Amygdala (tissue), 56 donors: ENCODE results near the gene GRIK3.
"Not testable (repeated sequence)": the region's sequence is repeated elsewhere in the genome, so short reads cannot be mapped to it uniquely, and the experiment has no call there.

ENCODE experiments used
- DNase-seq, 56 donors: peaks; one replicate each; lab custom pipeline; 2025; lab: John Stamatoyannopoulos, UW

GRIK3 gene

GRCh38 chr1:36776948-36777831 lies 257.1 kb downstream of the GRIK3 start:
- no peak for DNase-seq

- no peak for DNase-seq
Observed at GRCh38 chr1:36776256-36776655, 258.1 kb downstream of the GRIK3 start.

- DNase-seq, result no peak
Observed at GRCh38 chr1:36775716-36776115, 258.6 kb downstream of the GRIK3 start.

- DNase-seq, result no peak
Observed at GRCh38 chr1:36773827-36774541, 260.3 kb downstream of the GRIK3 start.

GRCh38 chr1:36772647-36773495 lies 261.4 kb downstream of the GRIK3 start:
- no peak for DNase-seq

- no peak for DNase-seq
Observed at GRCh38 chr1:36771660-36772284, 262.5 kb downstream of the GRIK3 start.

GRCh38 chr1:36771240-36771639 lies 263.1 kb downstream of the GRIK3 start:
- DNase-seq, result no peak

- DNase-seq, result no peak
Observed at GRCh38 chr1:36769886-36770830, 264.2 kb downstream of the GRIK3 start.

GRCh38 chr1:36768486-36769178 lies 265.7 kb downstream of the GRIK3 start:
- no peak for DNase-seq

GRCh38 chr1:36767429-36767828 lies 266.9 kb downstream of the GRIK3 start:
- not testable (repeated sequence) for DNase-seq

GRCh38 chr1:36766481-36766880 lies 267.8 kb downstream of the GRIK3 start:
- DNase-seq, result no peak

GRCh38 chr1:36765785-36766300 lies 268.5 kb downstream of the GRIK3 start:
- no peak for DNase-seq

GRCh38 chr1:36764798-36765197 lies 269.5 kb downstream of the GRIK3 start:
- peak in 4 of 56 donors; percentile 4 to 27 (median 8) for DNase-seq

GRCh38 chr1:36763771-36764170 lies 270.5 kb downstream of the GRIK3 start:
- DNase-seq, result peak in 2 of 56 donors; percentile 4 to 16

GRCh38 chr1:36762174-36762573 lies 272.1 kb downstream of the GRIK3 start:
- no peak for DNase-seq

- no peak for DNase-seq
Observed at GRCh38 chr1:36761113-36761512, 273.2 kb downstream of the GRIK3 start.

- no peak for DNase-seq
Observed at GRCh38 chr1:36760081-36760480, 274.2 kb downstream of the GRIK3 start.

- DNase-seq, result no peak
Observed at GRCh38 chr1:36759355-36759754, 275.0 kb downstream of the GRIK3 start.
